ENCODE measurements around the gene EDC3.

DNA sequence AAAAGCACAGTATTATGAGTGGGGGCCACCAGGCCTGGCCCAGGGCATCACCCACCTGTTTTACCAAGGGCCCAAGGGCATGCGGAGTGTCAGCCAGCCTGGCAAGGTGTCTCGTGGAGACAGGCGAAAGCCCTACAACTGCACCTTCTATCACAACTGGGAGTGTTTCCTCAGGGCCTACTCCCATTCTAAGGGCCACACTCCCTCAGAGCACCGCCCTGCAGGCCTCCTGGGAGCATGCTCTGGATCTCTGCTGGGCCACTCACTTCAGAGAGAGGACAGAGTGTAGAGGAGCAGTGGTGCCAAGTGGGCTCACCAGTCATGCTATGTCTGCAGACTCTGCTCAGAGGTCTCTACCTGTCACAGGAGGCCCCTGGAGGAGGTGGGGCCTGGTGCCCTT, 101.4 kb downstream of the EDC3 start:
- TF ChIP-seq, protein P1, sequence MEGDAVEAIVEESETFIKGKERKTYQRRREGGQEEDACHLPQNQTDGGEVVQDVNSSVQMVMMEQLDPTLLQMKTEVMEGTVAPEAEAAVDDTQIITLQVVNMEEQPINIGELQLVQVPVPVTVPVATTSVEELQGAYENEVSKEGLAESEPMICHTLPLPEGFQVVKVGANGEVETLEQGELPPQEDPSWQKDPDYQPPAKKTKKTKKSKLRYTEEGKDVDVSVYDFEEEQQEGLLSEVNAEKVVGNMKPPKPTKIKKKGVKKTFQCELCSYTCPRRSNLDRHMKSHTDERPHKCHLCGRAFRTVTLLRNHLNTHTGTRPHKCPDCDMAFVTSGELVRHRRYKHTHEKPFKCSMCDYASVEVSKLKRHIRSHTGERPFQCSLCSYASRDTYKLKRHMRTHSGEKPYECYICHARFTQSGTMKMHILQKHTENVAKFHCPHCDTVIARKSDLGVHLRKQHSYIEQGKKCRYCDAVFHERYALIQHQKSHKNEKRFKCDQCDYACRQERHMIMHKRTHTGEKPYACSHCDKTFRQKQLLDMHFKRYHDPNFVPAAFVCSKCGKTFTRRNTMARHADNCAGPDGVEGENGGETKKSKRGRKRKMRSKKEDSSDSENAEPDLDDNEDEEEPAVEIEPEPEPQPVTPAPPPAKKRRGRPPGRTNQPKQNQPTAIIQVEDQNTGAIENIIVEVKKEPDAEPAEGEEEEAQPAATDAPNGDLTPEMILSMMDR (IDR thresholded peaks at IDR 0.05): no peak
- no peak for TF ChIP-seq POLR2A (IDR thresholded peaks at IDR 0.05)

Measured in heart left ventricle (tissue), 13 donors.